WERI-Rb-1 (cell line): ENCODE data around the gene TANC1.

Experiments
- DNase-seq: peaks from one replicate; pipeline ENCODE4 v3.0.0-alpha.2; 2020
- H3K27ac ChIP-seq: fragments of 250-450 bp; sonication (Bioruptor Pico); 2 replicates; pipeline ENCODE4 v1.5.1; 2020; ENCODE audit warnings: mild to moderate bottlenecking, moderate library complexity
- H3K27me3 ChIP-seq: fragments of 250-450 bp; sonication (Bioruptor Pico); 2 replicates; pipeline ENCODE4 v1.5.1; 2021; ENCODE audit warnings: mild to moderate bottlenecking, low read depth, moderate library complexity; ENCODE audit not compliant: insufficient read depth, severe bottlenecking
- H3K36me3 ChIP-seq: fragments of 250-450 bp; sonication (Bioruptor Pico); 2 replicates; pipeline ENCODE4 v1.5.1; 2020; ENCODE audit warnings: mild to moderate bottlenecking, moderate library complexity
- H3K4me3 ChIP-seq: 2 replicates; pipeline ENCODE4 v1.5.1; 2011; ENCODE audit warnings: low read depth, mild to moderate bottlenecking, control low read depth, low read length
- H3K9me3 ChIP-seq: fragments of 250-450 bp; sonication (Bioruptor Pico); 2 replicates; pipeline ENCODE4 v1.5.1; 2021; ENCODE audit warnings: mild to moderate bottlenecking, moderate library complexity; ENCODE audit not compliant: severe bottlenecking
- CTCF ChIP-seq: IDR thresholded peaks from 2 replicates; pipeline ENCODE4 v1.5.1; 2011; ENCODE audit warnings: low read depth, mild to moderate bottlenecking, control low read depth, inconsistent platforms, low read length

Gene TANC1

GRCh38 chr2:159108181-159108893 lies 139.9 kb downstream of the TANC1 start:
- no peak for TF ChIP-seq CTCF
- Histone ChIP-seq H3K27ac (no peak overlapping the region), H3K27me3 (no peaks in the 10 kb centered on the region), H3K4me3 (no peak overlapping the region), H3K36me3 (no peaks in the 10 kb centered on the region), H3K9me3 (no peaks in the 10 kb centered on the region)
- no peak for DNase-seq

- H3K9me3 ChIP-seq, result no peaks in the 10 kb centered on the region
- no peaks in the 10 kb centered on the region for H3K27me3 ChIP-seq
- no peak for TF ChIP-seq CTCF
- no peak overlapping the region for H3K4me3 ChIP-seq
- DNase-seq, result no peak
- H3K36me3 ChIP-seq, result no peaks in the 10 kb centered on the region
- no peak overlapping the region for H3K27ac ChIP-seq
These were observed 141.1 kb downstream of the TANC1 start for GRCh38 chr2:159109517-159109916.

GRCh38 chr2:159110784-159111183 lies 142.3 kb downstream of the TANC1 start:
- no peaks in the 10 kb centered on the region for H3K36me3 ChIP-seq
- TF ChIP-seq CTCF, result no peak
- DNase-seq, result no peak
- no peak overlapping the region for H3K27ac ChIP-seq
- no peak overlapping the region for H3K4me3 ChIP-seq
- no peaks in the 10 kb centered on the region for H3K27me3 ChIP-seq
- H3K9me3 ChIP-seq, result no peaks in the 10 kb centered on the region

GRCh38 chr2:159111346-159111927 lies 143.0 kb downstream of the TANC1 start:
- H3K9me3 ChIP-seq, result no peaks in the 10 kb centered on the region
- H3K36me3 ChIP-seq, result no peaks in the 10 kb centered on the region
- H3K27me3 ChIP-seq, result no peaks in the 10 kb centered on the region
- H3K4me3 ChIP-seq, result no peak overlapping the region
- no peak overlapping the region for H3K27ac ChIP-seq
- DNase-seq, result no peak
- no peak for TF ChIP-seq CTCF

GRCh38 chr2:159114835-159115234 lies 146.4 kb downstream of the TANC1 start:
- Histone ChIP-seq H3K36me3 (no peaks in the 10 kb centered on the region), H3K9me3 (no peaks in the 10 kb centered on the region), H3K4me3 (no peak overlapping the region), H3K27me3 (no peaks in the 10 kb centered on the region), H3K27ac (no peak overlapping the region)
- no peak for TF ChIP-seq CTCF
- DNase-seq, result no peak

- Histone ChIP-seq H3K9me3 (no peaks in the 10 kb centered on the region), H3K36me3 (no peaks in the 10 kb centered on the region), H3K27ac (no peak overlapping the region), H3K4me3 (no peak overlapping the region), H3K27me3 (no peaks in the 10 kb centered on the region)
- no peak for DNase-seq
- TF ChIP-seq CTCF, result no peak
These were observed 148.5 kb downstream of the TANC1 start for GRCh38 chr2:159116922-159117321.
